GM18951 (cell line): ENCODE results near the gene HTR6.

Source experiments
- POLR2A ChIP-seq: IDR thresholded peaks from 4 replicates; pipeline ENCODE4 v1.6.1; 2011; ENCODE audit warnings: mild to moderate bottlenecking; ENCODE audit not compliant: insufficient read length, insufficient read depth; ENCODE audit errors: extremely low read depth
- in situ Hi-C: fragments of 300-500 bp; cut with MboI; formaldehyde crosslinking; loops from one replicate; pipeline ENCODE4 v1.12.0; 2022; ENCODE audit warnings: low sequenced_read_pairs, mixed read lengths, inconsistent platforms; ENCODE audit not compliant: unreplicated experiment

The HTR6 gene

GRCh38 chr1:19656134-19656779, 8.4 kb upstream of the HTR6 start:
- in situ Hi-C loops: no loop called here
- no peak for TF ChIP-seq POLR2A

- in situ Hi-C loops: no loop called here
- TF ChIP-seq POLR2A: no peak
Measured at GRCh38 chr1:19656780-19657466, 7.8 kb upstream of the HTR6 start.

GRCh38 chr1:19657511-19657910, 7.2 kb upstream of the HTR6 start:
- no peak for TF ChIP-seq POLR2A
- in situ Hi-C loops: no loop called here

- TF ChIP-seq POLR2A: no peak
- in situ Hi-C loops: no loop called here
Measured at GRCh38 chr1:19658186-19658585, 6.5 kb upstream of the HTR6 start.

GRCh38 chr1:19661721-19662228, 2.9 kb upstream of the HTR6 start:
- in situ Hi-C loops: no loop called here
- TF ChIP-seq POLR2A: no peak

GRCh38 chr1:19662313-19662712, 2.4 kb upstream of the HTR6 start:
- TF ChIP-seq POLR2A: no peak
- in situ Hi-C loops: no loop called here

GRCh38 chr1:19665186-19665495, 466 bp downstream of the HTR6 start:
- in situ Hi-C loops: no loop called here

GRCh38 chr1:19665496-19666465, 1.1 kb downstream of the HTR6 start:
- in situ Hi-C loops: no loop called here

More at GRCh38 chr1:19665186-19665495, 466 bp downstream of the HTR6 start:
- no peak for TF ChIP-seq POLR2A

GRCh38 chr1:19668888-19669287, 4.2 kb downstream of the HTR6 start:
- no peak for TF ChIP-seq POLR2A
- in situ Hi-C loops: no loop called here

More at GRCh38 chr1:19665496-19666465, 1.1 kb downstream of the HTR6 start:
- TF ChIP-seq POLR2A: no peak

- in situ Hi-C loops: no loop called here
- TF ChIP-seq POLR2A: no peak
Measured at GRCh38 chr1:19670787-19671186, 6.1 kb downstream of the HTR6 start.

- no peak for TF ChIP-seq POLR2A
- in situ Hi-C loops: no loop called here
Measured at GRCh38 chr1:19672237-19672636, 7.6 kb downstream of the HTR6 start.

GRCh38 chr1:19675797-19676196, 11.1 kb downstream of the HTR6 start:
- TF ChIP-seq POLR2A: no peak
- in situ Hi-C loops: no loop called here

GRCh38 chr1:19676438-19676922, 11.8 kb downstream of the HTR6 start:
- TF ChIP-seq POLR2A: no peak
- in situ Hi-C loops: no loop called here

- in situ Hi-C loops: no loop called here
Measured at GRCh38 chr1:19678493-19678892, 13.8 kb downstream of the HTR6 start.

More at GRCh38 chr1:19678493-19678892, 13.8 kb downstream of the HTR6 start:
- no peak for TF ChIP-seq POLR2A
